Measurements from ENCODE around the gene SDK1. TPM values are rescaled to one million over a fixed set of nuclear protein-coding genes. Genes with fewer than 3 reads are reported as not detected.

Gene SDK1
- total and polyA plus RNA-seq, 4 donors, result 0.12 to 0.47 (median 0.36) TPM

DNA sequence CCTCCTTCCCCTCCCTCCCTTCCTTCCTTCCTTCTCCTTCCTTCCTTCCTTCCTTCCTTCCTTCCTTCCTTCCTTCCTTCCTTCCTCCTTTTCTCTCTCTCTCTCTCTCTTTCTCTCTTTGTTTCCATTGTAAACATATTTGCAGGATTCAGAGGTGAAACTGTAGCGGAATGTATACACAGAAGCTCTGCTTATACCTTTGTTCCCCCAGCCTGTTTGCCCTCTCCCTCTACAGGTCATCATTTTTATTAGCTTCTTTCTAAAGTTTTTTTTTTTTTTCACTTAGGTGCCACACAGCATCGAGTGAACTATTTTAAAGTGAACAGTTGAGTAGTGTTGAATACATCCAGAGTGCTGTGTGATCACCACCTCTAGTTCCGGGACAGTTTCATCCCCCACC, 20.7 kb downstream of the SDK1 start:
- WGBS, result 89% methylated on average over 3 of the region's 3 CpGs
- H3K9ac ChIP-seq (ENCODE audit: low read depth in 1 of 2, low read length in 2 of 2), result no peak overlapping the region
- DNase-seq (ENCODE audit: low spot score), result no peak
- H3K9me3 ChIP-seq (ENCODE audit: control insufficient read depth in 4 of 4, low read length in 3 of 4), result peaks cover 0 to 6% (median 0%) of the 10 kb centered on the region in 4 donors
- H3K27ac ChIP-seq (ENCODE audit: low read depth in 1 of 2, low read length in 2 of 2), result no peak overlapping the region
- TF ChIP-seq RXRA (IDR thresholded peaks at IDR 0.05), result no peak
- no peak for TF ChIP-seq NR2F2 (IDR thresholded peaks at IDR 0.05)
- TF ChIP-seq, protein P1, sequence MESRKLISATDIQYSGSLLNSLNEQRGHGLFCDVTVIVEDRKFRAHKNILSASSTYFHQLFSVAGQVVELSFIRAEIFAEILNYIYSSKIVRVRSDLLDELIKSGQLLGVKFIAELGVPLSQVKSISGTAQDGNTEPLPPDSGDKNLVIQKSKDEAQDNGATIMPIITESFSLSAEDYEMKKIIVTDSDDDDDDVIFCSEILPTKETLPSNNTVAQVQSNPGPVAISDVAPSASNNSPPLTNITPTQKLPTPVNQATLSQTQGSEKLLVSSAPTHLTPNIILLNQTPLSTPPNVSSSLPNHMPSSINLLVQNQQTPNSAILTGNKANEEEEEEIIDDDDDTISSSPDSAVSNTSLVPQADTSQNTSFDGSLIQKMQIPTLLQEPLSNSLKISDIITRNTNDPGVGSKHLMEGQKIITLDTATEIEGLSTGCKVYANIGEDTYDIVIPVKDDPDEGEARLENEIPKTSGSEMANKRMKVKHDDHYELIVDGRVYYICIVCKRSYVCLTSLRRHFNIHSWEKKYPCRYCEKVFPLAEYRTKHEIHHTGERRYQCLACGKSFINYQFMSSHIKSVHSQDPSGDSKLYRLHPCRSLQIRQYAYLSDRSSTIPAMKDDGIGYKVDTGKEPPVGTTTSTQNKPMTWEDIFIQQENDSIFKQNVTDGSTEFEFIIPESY (IDR thresholded peaks at IDR 0.05), result no peak
- TF ChIP-seq HNF4A (conservative IDR thresholded peaks at IDR 0.05), result no peak
- TF ChIP-seq SP1 (IDR thresholded peaks at IDR 0.05), result no peak
- no peak for TF ChIP-seq EGR1 (IDR thresholded peaks at IDR 0.05; ENCODE audit: low read depth in 2 of 2)
- no peak for TF ChIP-seq RAD21 (IDR thresholded peaks at IDR 0.05)
- no peak for TF ChIP-seq TAF1 (conservative IDR thresholded peaks at IDR 0.05)
- no peak for TF ChIP-seq JUND (IDR thresholded peaks at IDR 0.05)
- no peak for TF ChIP-seq GABPA (IDR thresholded peaks at IDR 0.05 in 1 of 2, conservative IDR thresholded peaks at IDR 0.05 in 1 of 2)
- no peaks in the 10 kb centered on the region for H3K36me3 ChIP-seq (ENCODE audit: control insufficient read depth in 4 of 4, insufficient read depth in 3 of 4, low read depth in 1 of 4, low read length in 3 of 4)
- no peak overlapping the region for H3K4me3 ChIP-seq (ENCODE audit: low read depth in 1 of 3, low read length in 3 of 3)
- no peaks in the 10 kb centered on the region for H3K4me1 ChIP-seq (ENCODE audit: control insufficient read depth in 4 of 4, insufficient read depth in 4 of 4, low read length in 3 of 4)
- no peaks in the 10 kb centered on the region for H3K27me3 ChIP-seq (ENCODE audit: control insufficient read depth in 4 of 4, insufficient read depth in 4 of 4, low read length in 3 of 4)

DNA sequence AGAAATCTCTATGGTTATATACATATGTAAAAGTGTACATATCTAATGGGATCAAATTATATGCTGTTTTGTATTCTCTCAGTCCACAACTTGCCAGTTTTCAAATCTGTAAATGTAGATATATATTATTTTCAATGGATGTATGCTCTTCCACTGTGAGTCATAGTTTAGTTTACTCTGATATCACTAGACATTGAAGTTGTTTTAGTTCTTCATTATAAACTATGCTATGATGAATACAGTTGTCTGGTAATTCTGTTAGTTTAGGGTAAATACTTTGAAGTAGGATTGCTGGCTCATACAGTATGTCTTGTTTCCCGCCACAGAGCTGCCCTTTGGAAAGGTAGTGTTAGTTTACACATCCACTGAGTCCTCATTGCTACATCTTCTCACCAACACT, 25.2 kb downstream of the SDK1 start:
- Histone ChIP-seq H3K4me1 (ENCODE audit: control insufficient read depth in 4 of 4, insufficient read depth in 4 of 4, low read length in 3 of 4) (no peaks in the 10 kb centered on the region), H3K27me3 (ENCODE audit: control insufficient read depth in 4 of 4, insufficient read depth in 4 of 4, low read length in 3 of 4) (peaks cover 0 to 2% (median 0%) of the 10 kb centered on the region in 4 donors), H3K36me3 (ENCODE audit: control insufficient read depth in 4 of 4, insufficient read depth in 3 of 4, low read depth in 1 of 4, low read length in 3 of 4) (no peaks in the 10 kb centered on the region), H3K9me3 (ENCODE audit: control insufficient read depth in 4 of 4, low read length in 3 of 4) (peaks cover 0 to 6% (median 0%) of the 10 kb centered on the region in 4 donors), H3K27ac (ENCODE audit: low read depth in 1 of 2, low read length in 2 of 2) (no peak overlapping the region), H3K4me3 (ENCODE audit: low read depth in 1 of 3, low read length in 3 of 3) (no peak overlapping the region), H3K9ac (ENCODE audit: low read depth in 1 of 2, low read length in 2 of 2) (no peak overlapping the region)
- no peak for TF ChIP-seq HNF4G (IDR thresholded peaks at IDR 0.05)
- no peak for TF ChIP-seq JUND (IDR thresholded peaks at IDR 0.05)
- TF ChIP-seq FOXA1 (IDR thresholded peaks at IDR 0.05), result no peak
- no peak for TF ChIP-seq RAD21 (IDR thresholded peaks at IDR 0.05)
- TF ChIP-seq, protein P2, sequence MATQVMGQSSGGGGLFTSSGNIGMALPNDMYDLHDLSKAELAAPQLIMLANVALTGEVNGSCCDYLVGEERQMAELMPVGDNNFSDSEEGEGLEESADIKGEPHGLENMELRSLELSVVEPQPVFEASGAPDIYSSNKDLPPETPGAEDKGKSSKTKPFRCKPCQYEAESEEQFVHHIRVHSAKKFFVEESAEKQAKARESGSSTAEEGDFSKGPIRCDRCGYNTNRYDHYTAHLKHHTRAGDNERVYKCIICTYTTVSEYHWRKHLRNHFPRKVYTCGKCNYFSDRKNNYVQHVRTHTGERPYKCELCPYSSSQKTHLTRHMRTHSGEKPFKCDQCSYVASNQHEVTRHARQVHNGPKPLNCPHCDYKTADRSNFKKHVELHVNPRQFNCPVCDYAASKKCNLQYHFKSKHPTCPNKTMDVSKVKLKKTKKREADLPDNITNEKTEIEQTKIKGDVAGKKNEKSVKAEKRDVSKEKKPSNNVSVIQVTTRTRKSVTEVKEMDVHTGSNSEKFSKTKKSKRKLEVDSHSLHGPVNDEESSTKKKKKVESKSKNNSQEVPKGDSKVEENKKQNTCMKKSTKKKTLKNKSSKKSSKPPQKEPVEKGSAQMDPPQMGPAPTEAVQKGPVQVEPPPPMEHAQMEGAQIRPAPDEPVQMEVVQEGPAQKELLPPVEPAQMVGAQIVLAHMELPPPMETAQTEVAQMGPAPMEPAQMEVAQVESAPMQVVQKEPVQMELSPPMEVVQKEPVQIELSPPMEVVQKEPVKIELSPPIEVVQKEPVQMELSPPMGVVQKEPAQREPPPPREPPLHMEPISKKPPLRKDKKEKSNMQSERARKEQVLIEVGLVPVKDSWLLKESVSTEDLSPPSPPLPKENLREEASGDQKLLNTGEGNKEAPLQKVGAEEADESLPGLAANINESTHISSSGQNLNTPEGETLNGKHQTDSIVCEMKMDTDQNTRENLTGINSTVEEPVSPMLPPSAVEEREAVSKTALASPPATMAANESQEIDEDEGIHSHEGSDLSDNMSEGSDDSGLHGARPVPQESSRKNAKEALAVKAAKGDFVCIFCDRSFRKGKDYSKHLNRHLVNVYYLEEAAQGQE (IDR thresholded peaks at IDR 0.05), result no peak
- no peak for TF ChIP-seq EGR1 (IDR thresholded peaks at IDR 0.05; ENCODE audit: low read depth in 2 of 2)
- no peak for TF ChIP-seq YY1 (IDR thresholded peaks at IDR 0.05)
- no peak for TF ChIP-seq NR2F2 (IDR thresholded peaks at IDR 0.05)
- TF ChIP-seq TAF1 (conservative IDR thresholded peaks at IDR 0.05), result no peak
- TF ChIP-seq, protein P3, sequence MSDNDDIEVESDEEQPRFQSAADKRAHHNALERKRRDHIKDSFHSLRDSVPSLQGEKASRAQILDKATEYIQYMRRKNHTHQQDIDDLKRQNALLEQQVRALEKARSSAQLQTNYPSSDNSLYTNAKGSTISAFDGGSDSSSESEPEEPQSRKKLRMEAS (IDR thresholded peaks at IDR 0.05), result no peak
- no peak for TF ChIP-seq SP1 (IDR thresholded peaks at IDR 0.05)
- TF ChIP-seq GABPA (IDR thresholded peaks at IDR 0.05 in 1 of 2, conservative IDR thresholded peaks at IDR 0.05 in 1 of 2), result no peak
- TF ChIP-seq HNF4A (conservative IDR thresholded peaks at IDR 0.05), result no peak
- WGBS, result 95% methylated on average over 1 of the region's 1 CpG
- no peak for DNase-seq (ENCODE audit: low spot score)

Measured in liver (tissue), 9 donors.